ENCODE results near the gene AP5Z1. TPM values are rescaled to one million over a fixed set of nuclear protein-coding genes. Genes with fewer than 3 reads are reported as not detected.

AP5Z1 gene
- total RNA-seq, 1 experiment from 2014 or later, result 38.3 TPM

- no peak overlapping the region for H2BK15ac ChIP-seq (ENCODE audit: low read depth, low read length)
- no peak overlapping the region for H3K27ac Mint-ChIP-seq
- peaks cover 5% of the 10 kb centered on the region for H3K23me2 ChIP-seq (ENCODE audit: insufficient read length, low read depth, low read length, poor library complexity, severe bottlenecking)
- no peak overlapping the region for H3T11ph ChIP-seq (ENCODE audit: low read length)
- H3K4me1 ChIP-seq (ENCODE audit: insufficient read depth, low read length), result no peaks in the 10 kb centered on the region
- no peak overlapping the region for H4K8ac ChIP-seq (replicated peaks; ENCODE audit: insufficient read length, low read depth, low read length)
- H2BK20ac ChIP-seq (ENCODE audit: low read depth, low read length, poor library complexity, severe bottlenecking), result no peak overlapping the region
- H3K79me1 ChIP-seq (ENCODE audit: insufficient read depth, low read depth, low read length, poor library complexity, severe bottlenecking), result no peaks in the 10 kb centered on the region
- H3K4ac ChIP-seq (ENCODE audit: low read depth, low read length), result no peak overlapping the region
- WGBS (ENCODE audit: extremely low coverage, insufficient read length, low lambda C conversion rate), result no CpG with 5 or more reads among the region's 27 CpGs
- no peak overlapping the region for H2BK12ac ChIP-seq (ENCODE audit: insufficient read length, low read depth, low read length)
- no peaks in the 10 kb centered on the region for H3K4me1 Mint-ChIP-seq
- H4K20me1 ChIP-seq (ENCODE audit: control insufficient read depth, insufficient read depth, insufficient read length), result no peaks in the 10 kb centered on the region
- no peak overlapping the region for H3K4me3 Mint-ChIP-seq
- H2AFZ ChIP-seq (ENCODE audit: low read length), result no peak overlapping the region
- H4K91ac ChIP-seq (ENCODE audit: insufficient read length, low read depth, low read length), result no peak overlapping the region
- H3K9me3 Mint-ChIP-seq, result no peaks in the 10 kb centered on the region
- H3K23ac ChIP-seq (ENCODE audit: insufficient read length, low read depth, low read length), result no peak overlapping the region
- no peaks in the 10 kb centered on the region for H3K9me3 ChIP-seq (ENCODE audit: control insufficient read depth, low read depth, low read length)
- no peaks in the 10 kb centered on the region for H3K79me2 ChIP-seq (ENCODE audit: insufficient read depth, low read length)
- H3K14ac ChIP-seq (ENCODE audit: insufficient read depth, low read length), result no peak overlapping the region
- H2BK120ac ChIP-seq (ENCODE audit: low read depth, low read length, poor library complexity, severe bottlenecking), result no peak overlapping the region
- no peak overlapping the region for H3K9ac ChIP-seq (ENCODE audit: extremely low read depth, insufficient read length, low read length)
- no peak overlapping the region for H3K18ac ChIP-seq (ENCODE audit: insufficient read length, low read depth, low read length)
- no peak overlapping the region for H2AK5ac ChIP-seq (ENCODE audit: insufficient read length, low read length)
- no peak overlapping the region for H3K56ac ChIP-seq (ENCODE audit: insufficient read length, low read depth, low read length)
- H2BK5ac ChIP-seq (ENCODE audit: insufficient read length, low read length), result no peak overlapping the region
- no peaks in the 10 kb centered on the region for H3K27me3 Mint-ChIP-seq (ENCODE audit: low read depth)
- H3K27ac ChIP-seq (ENCODE audit: insufficient read length, low read depth, low read length), result no peak overlapping the region
- no peak overlapping the region for H3K4me2 ChIP-seq (ENCODE audit: insufficient read depth, insufficient read length, low read length)
- H4K5ac ChIP-seq (ENCODE audit: insufficient read length, low read depth, low read length), result no peak overlapping the region
- no peaks in the 10 kb centered on the region for H3K27me3 ChIP-seq (ENCODE audit: insufficient read depth, low read length)
- H3K36me3 Mint-ChIP-seq (ENCODE audit: insufficient read depth in 1 of 3, low read depth in 3 of 3), result peaks cover 0 to 19% (median 4%) of the 10 kb centered on the region in 3 experiments; a peak in 4 of 7 replicates
- no peak for DNase-seq
- TF ChIP-seq, protein P1, sequence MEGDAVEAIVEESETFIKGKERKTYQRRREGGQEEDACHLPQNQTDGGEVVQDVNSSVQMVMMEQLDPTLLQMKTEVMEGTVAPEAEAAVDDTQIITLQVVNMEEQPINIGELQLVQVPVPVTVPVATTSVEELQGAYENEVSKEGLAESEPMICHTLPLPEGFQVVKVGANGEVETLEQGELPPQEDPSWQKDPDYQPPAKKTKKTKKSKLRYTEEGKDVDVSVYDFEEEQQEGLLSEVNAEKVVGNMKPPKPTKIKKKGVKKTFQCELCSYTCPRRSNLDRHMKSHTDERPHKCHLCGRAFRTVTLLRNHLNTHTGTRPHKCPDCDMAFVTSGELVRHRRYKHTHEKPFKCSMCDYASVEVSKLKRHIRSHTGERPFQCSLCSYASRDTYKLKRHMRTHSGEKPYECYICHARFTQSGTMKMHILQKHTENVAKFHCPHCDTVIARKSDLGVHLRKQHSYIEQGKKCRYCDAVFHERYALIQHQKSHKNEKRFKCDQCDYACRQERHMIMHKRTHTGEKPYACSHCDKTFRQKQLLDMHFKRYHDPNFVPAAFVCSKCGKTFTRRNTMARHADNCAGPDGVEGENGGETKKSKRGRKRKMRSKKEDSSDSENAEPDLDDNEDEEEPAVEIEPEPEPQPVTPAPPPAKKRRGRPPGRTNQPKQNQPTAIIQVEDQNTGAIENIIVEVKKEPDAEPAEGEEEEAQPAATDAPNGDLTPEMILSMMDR (conservative IDR thresholded peaks at IDR 0.05), result no peak
Measured at GRCh38 chr7:4788627-4789189, 13.3 kb downstream of the AP5Z1 start.

Data from H9 (cell line).